Measurements from ENCODE around the gene PRAMEF2.
"Not testable (repeated sequence)": the region's sequence is repeated elsewhere in the genome, so short reads cannot be mapped to it uniquely, and the experiment has no call there.

DNA sequence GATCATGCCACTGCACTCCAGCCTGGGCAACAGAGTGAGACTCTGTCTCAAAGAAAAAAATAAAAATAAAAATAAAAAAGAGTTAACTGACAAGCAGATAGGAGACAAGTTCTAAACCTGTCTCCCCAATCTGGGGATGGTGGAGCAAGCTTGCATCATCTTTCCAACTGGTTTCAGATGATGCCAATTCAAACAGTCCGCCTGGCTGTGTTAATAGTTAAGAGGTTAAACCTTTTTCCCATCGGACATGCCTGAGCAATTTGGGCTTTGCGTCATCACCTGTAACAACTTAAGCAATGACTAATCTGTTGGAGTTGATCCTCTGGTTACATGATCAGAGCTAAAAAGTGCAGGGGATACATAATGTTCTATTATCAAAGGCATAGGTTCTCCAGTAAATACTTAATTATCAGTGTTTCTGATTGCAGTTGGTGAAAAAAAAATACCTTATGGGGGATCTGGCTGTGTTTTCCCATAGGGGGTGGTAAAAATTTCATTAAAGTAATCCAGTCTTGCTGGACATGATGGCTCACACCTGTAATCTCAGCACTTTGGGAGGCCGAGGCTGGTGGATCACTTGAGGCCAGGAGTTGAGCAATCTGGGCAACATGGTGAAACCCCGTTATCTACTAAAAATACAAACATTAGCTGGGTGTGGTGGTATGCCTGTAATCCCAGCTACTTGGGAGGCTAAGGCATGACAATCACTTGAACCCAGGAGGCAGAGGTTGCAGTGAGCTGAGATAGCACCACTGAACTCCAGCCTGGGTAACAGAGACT, 47.1 kb downstream of the PRAMEF2 start:
- TF ChIP-seq, protein P1, sequence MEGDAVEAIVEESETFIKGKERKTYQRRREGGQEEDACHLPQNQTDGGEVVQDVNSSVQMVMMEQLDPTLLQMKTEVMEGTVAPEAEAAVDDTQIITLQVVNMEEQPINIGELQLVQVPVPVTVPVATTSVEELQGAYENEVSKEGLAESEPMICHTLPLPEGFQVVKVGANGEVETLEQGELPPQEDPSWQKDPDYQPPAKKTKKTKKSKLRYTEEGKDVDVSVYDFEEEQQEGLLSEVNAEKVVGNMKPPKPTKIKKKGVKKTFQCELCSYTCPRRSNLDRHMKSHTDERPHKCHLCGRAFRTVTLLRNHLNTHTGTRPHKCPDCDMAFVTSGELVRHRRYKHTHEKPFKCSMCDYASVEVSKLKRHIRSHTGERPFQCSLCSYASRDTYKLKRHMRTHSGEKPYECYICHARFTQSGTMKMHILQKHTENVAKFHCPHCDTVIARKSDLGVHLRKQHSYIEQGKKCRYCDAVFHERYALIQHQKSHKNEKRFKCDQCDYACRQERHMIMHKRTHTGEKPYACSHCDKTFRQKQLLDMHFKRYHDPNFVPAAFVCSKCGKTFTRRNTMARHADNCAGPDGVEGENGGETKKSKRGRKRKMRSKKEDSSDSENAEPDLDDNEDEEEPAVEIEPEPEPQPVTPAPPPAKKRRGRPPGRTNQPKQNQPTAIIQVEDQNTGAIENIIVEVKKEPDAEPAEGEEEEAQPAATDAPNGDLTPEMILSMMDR (IDR thresholded peaks at IDR 0.05): not testable (repeated sequence)
- not testable (repeated sequence) for TF ChIP-seq POLR2A (IDR thresholded peaks at IDR 0.05)
